HEK293T (cell line): ENCODE results near the gene DNAH8.

Experiments used
- BHLHE40 ChIP-seq: fragments of 450-650 bp; IDR thresholded peaks from 2 replicates; pipeline ENCODE4 v1.6.1; 2016; ENCODE audit warnings: mild to moderate bottlenecking, moderate library complexity, borderline replicate concordance
- CTBP1 ChIP-seq: fragments of 450-650 bp; IDR thresholded peaks from 2 replicates; pipeline ENCODE4 v1.6.1; 2016; ENCODE audit warnings: borderline replicate concordance
- ELF4 ChIP-seq: fragments of 450-650 bp; IDR thresholded peaks from 2 replicates; pipeline ENCODE4 v1.6.1; 2017; ENCODE audit warnings: antibody characterized with exemption
- FOXA1 ChIP-seq: fragments of 450-650 bp; IDR thresholded peaks from 2 replicates; pipeline ENCODE4 v1.6.1; 2016; ENCODE audit warnings: mild to moderate bottlenecking
- FOXK2 ChIP-seq: fragments of 450-650 bp; IDR thresholded peaks from 2 replicates; pipeline ENCODE4 v1.6.1; 2016; ENCODE audit warnings: mild to moderate bottlenecking
- FOXM1 ChIP-seq: fragments of 450-650 bp; IDR thresholded peaks from 2 replicates; pipeline ENCODE4 v1.6.1; 2017; ENCODE audit warnings: mild to moderate bottlenecking, borderline replicate concordance
- HDGF ChIP-seq: fragments of 450-650 bp; IDR thresholded peaks from 2 replicates; pipeline ENCODE4 v1.6.1; 2017; ENCODE audit warnings: antibody characterized with exemption, borderline replicate concordance
- SP1 ChIP-seq: fragments of 450-650 bp; IDR thresholded peaks from 2 replicates; pipeline ENCODE4 v1.6.1; 2017
- ZNF384 ChIP-seq: fragments of 450-650 bp; IDR thresholded peaks from 2 replicates; pipeline ENCODE4 v1.6.1; 2016
- TF ChIP-seq, protein P1 (sequence below): fragments of 450-650 bp; IDR thresholded peaks from 2 replicates; pipeline ENCODE4 v1.6.1; 2016

DNA sequence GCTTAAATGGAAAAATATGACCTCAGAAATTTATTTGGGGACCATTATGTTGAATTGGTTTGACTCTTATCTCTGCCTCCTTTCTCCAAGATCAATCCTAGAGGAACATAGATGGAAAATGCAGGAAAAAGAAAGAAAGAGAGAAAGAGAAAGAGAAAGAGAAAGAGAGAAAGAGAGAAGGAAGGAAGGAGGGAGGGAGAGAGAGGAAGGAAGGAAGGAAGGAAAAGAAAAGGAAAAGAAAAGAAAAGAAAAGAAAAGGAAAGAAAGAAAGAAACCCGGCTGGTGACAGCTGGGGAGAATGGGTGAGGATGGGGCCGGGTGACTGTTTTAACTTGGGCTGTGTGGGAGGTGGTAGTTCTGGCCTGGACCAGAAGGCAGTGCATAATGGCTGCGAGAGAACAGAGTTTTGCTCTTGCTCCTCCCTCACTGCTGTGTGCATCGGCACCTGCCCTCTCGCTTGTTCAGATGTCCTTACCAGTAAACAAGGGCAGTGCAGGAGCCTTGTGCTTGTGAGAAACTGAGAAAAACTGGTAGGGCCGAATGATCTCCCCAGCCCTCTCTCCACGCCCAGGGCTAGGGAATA lies 36.8 kb upstream of the DNAH8 start:
- TF ChIP-seq BHLHE40 (no peak), ZNF384 (no peak), SP1 (no peak), FOXK2 (no peak), FOXA1 (no peak), ELF4 (no peak), HDGF (no peak), FOXM1 (no peak), CTBP1 (no peak)
- TF ChIP-seq, protein P1, sequence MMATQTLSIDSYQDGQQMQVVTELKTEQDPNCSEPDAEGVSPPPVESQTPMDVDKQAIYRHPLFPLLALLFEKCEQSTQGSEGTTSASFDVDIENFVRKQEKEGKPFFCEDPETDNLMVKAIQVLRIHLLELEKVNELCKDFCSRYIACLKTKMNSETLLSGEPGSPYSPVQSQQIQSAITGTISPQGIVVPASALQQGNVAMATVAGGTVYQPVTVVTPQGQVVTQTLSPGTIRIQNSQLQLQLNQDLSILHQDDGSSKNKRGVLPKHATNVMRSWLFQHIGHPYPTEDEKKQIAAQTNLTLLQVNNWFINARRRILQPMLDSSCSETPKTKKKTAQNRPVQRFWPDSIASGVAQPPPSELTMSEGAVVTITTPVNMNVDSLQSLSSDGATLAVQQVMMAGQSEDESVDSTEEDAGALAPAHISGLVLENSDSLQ = no peak
